ENCODE results near the gene SELL.
"Not testable (repeated sequence)": the region's sequence is repeated elsewhere in the genome, so short reads cannot be mapped to it uniquely, and the experiment has no call there.

SELL gene

DNA sequence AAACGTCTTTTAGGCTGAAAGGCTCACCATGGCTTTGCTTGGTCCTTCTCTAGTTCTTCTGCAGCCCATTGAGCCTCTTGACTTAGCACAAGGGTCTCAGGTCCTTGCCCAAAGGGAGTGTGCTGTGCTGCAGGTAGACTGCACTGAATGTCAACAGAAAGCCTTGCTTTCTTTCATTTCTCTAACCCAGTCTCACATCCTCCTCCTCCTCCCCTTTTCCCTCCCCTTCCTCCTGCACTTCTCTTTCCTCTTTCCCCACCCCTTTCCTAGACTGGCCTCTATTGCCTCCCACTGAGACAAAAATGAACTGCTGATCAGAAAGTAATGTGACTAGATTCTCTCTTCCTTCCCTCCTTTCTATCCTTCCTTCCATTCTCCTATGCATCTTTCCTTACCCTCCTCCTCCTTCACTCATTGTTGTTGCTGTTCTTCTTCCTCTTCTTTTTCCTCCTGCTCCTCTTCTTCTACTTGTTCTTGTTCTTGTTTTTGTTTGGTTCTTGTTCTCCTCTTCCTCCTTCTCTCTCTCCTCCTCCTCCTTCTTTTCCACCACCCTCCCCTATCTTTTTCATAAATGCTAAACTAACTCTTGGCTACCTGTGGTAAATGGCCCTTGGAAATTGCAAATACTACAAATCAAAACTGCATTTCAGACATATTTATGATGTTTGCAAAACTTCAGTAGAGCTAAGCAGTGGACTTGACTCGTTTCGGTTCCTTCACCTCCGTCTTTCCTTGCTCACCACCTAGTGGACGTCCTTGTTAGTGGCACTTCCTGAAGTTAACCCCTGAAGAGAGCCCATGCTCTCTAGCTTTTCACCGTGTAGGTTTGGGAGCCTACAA lies at the start of gene SELL:
Gene SELL (minus strand): TSS at position 152 of the 840 bp plus-strand sequence. CDS start 122 bp downstream, at position 30.
- DNase-seq (ENCODE audit: extremely low read depth in 1 of 2, low read depth in 1 of 2) = peak in 1 of 2 donors; percentile 65

GRCh38 chr1:169759038-169759437 lies 47.6 kb upstream of the SELL start:
- no peak for DNase-seq (ENCODE audit: extremely low read depth in 1 of 2, low read depth in 1 of 2)

GRCh38 chr1:169753549-169753948 lies 42.1 kb upstream of the SELL start:
- no peak for DNase-seq (ENCODE audit: extremely low read depth in 1 of 2, low read depth in 1 of 2)

- DNase-seq (ENCODE audit: extremely low read depth in 1 of 2, low read depth in 1 of 2) = no peak
Measured at GRCh38 chr1:169750041-169750440, 38.6 kb upstream of the SELL start.

DNA sequence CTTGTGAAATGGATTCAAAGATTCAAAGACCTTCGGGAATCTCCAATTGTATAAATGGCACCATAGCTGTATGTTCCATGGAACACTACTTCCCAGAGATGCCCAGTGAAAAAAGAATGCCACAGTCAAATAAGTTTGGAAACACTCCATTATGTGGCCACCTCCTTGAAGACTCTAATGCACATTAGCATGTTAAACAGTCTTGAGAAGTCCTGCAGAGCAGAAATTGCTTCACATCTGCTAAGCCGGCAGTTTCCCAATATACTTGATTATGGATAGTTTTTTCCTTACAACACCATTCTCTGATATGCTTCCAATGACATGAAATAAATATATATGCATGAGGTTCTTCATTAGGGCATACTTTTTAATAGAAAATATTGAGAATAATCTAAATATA lies 35.1 kb upstream of the SELL start:
- DNase-seq (ENCODE audit: extremely low read depth in 1 of 2, low read depth in 1 of 2) = no peak

- no peak for DNase-seq (ENCODE audit: extremely low read depth in 1 of 2, low read depth in 1 of 2)
Measured at GRCh38 chr1:169745015-169745861, 33.8 kb upstream of the SELL start.

- DNase-seq (ENCODE audit: extremely low read depth in 1 of 2, low read depth in 1 of 2) = no peak
Measured at GRCh38 chr1:169741666-169742394, 30.4 kb upstream of the SELL start.

GRCh38 chr1:169739980-169740379 lies 28.6 kb upstream of the SELL start:
- DNase-seq (ENCODE audit: extremely low read depth in 1 of 2, low read depth in 1 of 2) = no peak

- no peak for DNase-seq (ENCODE audit: extremely low read depth in 1 of 2, low read depth in 1 of 2)
Measured at GRCh38 chr1:169733924-169734323, 22.5 kb upstream of the SELL start, which contains the start of gene SELE. SELE (minus strand) TSS chr1:169734079; CDS start chr1:169733612, 467 bp downstream.

- no peak for DNase-seq (ENCODE audit: extremely low read depth in 1 of 2, low read depth in 1 of 2)
Measured at GRCh38 chr1:169731446-169731845, 20.0 kb upstream of the SELL start.

DNA sequence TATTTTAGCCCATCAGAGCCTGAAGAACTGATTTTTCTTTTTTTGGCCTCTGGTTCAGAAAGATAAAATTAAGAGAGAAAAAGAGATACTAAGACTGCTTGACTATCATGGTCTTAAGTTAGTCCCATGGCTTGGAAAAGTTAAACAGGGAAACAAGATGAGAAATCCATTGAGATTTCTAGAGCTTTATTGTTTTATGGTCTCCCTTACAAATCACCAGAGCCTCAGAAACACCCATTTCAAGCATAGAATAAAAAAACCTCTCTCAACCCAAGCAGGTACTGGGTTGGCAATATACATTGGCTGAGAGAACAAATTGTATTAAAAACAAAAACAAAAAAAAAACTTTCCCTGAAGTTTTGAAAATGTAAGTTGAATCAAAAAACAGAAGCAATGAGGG lies 18.6 kb upstream of the SELL start:
- DNase-seq (ENCODE audit: extremely low read depth in 1 of 2, low read depth in 1 of 2) = no peak

- no peak for DNase-seq (ENCODE audit: extremely low read depth in 1 of 2, low read depth in 1 of 2)
Measured at GRCh38 chr1:169727307-169727706, 15.9 kb upstream of the SELL start.

- DNase-seq (ENCODE audit: extremely low read depth in 1 of 2, low read depth in 1 of 2) = no peak
Measured at GRCh38 chr1:169726851-169727250, 15.4 kb upstream of the SELL start.

DNA sequence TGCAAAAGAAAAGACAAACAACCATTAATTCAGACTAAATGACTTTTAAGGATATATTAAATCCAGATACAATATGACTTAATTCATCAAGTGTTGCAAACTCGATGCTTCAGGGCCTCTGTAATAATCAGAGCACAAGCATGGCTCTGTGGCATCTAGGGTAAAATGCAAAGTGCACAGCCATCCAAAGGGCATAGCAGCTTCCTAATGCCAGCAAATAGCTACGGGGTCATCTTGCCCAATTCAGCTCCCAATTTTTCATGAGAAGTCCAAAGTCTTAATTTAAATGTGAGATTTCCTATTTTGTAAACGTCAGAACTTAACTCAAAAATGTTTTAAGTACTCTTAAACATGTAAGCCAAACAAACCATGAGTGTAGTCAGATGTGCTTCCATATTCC lies 14.5 kb upstream of the SELL start:
- no peak for DNase-seq (ENCODE audit: extremely low read depth in 1 of 2, low read depth in 1 of 2)

- no peak for DNase-seq (ENCODE audit: extremely low read depth in 1 of 2, low read depth in 1 of 2)
Measured at GRCh38 chr1:169724168-169724567, 12.7 kb upstream of the SELL start.

GRCh38 chr1:169723763-169724162 lies 12.3 kb upstream of the SELL start:
- DNase-seq (ENCODE audit: extremely low read depth in 1 of 2, low read depth in 1 of 2) = no peak

DNA sequence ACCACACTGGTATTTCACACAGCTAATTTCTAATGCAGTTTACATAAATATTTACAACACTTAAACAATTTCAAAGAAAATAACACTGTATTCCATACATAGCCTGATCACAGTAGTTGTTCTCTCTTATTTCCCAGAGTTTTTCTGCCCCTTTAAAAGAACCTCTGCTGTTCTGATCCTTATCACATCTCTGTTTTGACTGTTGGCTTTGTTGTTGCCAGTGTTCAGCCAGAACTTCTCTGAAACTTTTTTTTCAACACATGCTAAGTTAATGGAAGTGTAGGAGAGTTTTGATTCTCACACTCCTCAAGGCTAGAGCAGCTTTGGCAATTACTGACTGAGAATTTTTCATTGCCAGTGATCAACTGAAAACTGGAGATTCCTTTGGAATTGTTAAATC lies 11.4 kb upstream of the SELL start:
- DNase-seq (ENCODE audit: extremely low read depth in 1 of 2, low read depth in 1 of 2) = no peak

GRCh38 chr1:169715100-169715499 lies 3.7 kb upstream of the SELL start:
- DNase-seq (ENCODE audit: extremely low read depth in 1 of 2, low read depth in 1 of 2) = not testable (repeated sequence)

DNA sequence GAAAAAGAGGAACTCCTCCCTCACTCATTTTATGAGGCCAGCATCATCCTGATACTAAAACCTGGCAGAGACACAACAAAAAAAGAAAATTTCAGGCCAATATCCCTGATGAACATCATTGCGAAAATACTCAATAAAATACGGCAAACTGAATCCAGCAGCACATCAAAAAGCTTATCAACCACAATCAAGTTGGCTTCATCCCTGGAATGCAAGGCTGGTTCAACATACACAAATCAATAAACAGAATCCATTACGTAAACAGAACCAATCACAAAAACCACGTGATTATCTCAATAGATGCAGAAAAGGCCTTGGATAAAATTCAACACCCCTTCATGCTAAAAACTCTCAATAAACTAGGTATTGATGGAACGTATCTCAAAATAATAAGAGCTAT lies 1.7 kb upstream of the SELL start:
- not testable (repeated sequence) for DNase-seq (ENCODE audit: extremely low read depth in 1 of 2, low read depth in 1 of 2)

- DNase-seq (ENCODE audit: extremely low read depth in 1 of 2, low read depth in 1 of 2) = no peak
Measured at GRCh38 chr1:169712309-169712631, 850 bp upstream of the SELL start.

DNA sequence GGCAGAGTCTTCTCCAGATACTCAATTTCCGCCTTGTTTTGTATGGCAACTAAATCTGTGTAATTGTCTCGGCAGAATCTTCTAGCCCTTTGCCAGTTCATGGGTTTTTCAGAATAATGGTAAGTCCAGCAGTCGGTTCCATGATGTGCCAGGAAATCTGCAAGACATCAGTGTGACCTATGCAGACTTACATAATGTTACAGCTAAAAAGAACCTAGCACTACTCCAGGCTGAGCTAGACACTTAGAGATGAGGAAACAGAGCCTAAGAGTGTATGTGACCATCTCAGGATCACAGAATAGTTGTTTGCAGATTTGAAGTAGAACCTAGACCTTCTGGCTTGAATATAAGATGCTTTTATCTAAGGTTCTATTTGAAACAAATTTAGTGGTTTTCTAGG lies 2.8 kb downstream of the SELL start:
- no peak for DNase-seq (ENCODE audit: extremely low read depth in 1 of 2, low read depth in 1 of 2)

Measured in stimulated activated CD8-positive, alpha-beta memory T cell treated with anti-CD3 and anti-CD28 coated beads, Interleukin-7, amount 100 ng/mL, for 48 hours (primary cell).